Activated CD4-positive, alpha-beta T cell treated with anti-CD3 and anti-CD28 coated beads, Interleukin-2, amount 10 ng/mL, durations not matched to agents 7 days and 5 days (primary cell): Measurements from ENCODE around the gene PPP4R1. TPM values are rescaled to one million over a fixed set of nuclear protein-coding genes. Genes with fewer than 3 reads are reported as not detected.

ENCODE experiments used
- CTCF ChIA-PET: fragments of 350-600 bp; sonication (Branson Sonifier 250); formaldehyde crosslinking; loops from one replicate; lab custom pipeline; 2021; ENCODE audit warnings: antibody characterized with exemption; lab: Charles Lee
- POLR2A ChIA-PET: fragments of 350-600 bp; sonication (Branson Sonifier 250); formaldehyde crosslinking; loops from one replicate; lab custom pipeline; 2021; ENCODE audit warnings: antibody characterized with exemption; lab: Charles Lee
- DNase-seq: peaks from one replicate; pipeline ENCODE4 v3.0.0-alpha.2; 2020
- H3K27ac Mint-ChIP-seq: one replicate; pipeline ENCODE4 v1.8.0; 2021; ENCODE audit warnings: mild to moderate bottlenecking, moderate library complexity, mixed read lengths
- H3K27me3 Mint-ChIP-seq: one replicate; pipeline ENCODE4 v1.8.0; 2021; ENCODE audit warnings: mixed read lengths
- H3K36me3 Mint-ChIP-seq: one replicate; pipeline ENCODE4 v1.8.0; 2021; ENCODE audit warnings: low read depth, mixed read lengths
- H3K4me1 Mint-ChIP-seq: one replicate; pipeline ENCODE4 v1.8.0; 2021; ENCODE audit warnings: mixed read lengths
- H3K4me3 Mint-ChIP-seq: one replicate; pipeline ENCODE4 v1.8.0; 2021; ENCODE audit warnings: mild to moderate bottlenecking, moderate library complexity, mixed read lengths
- H3K9me3 Mint-ChIP-seq: one replicate; pipeline ENCODE4 v1.8.0; 2021; ENCODE audit warnings: mixed read lengths
- total RNA-seq, 2 experiments: library from RNA; stranded (reverse); gene quantifications; one replicate each; pipeline ENCODE4 v1.2.3, GENCODE V29; 2021

PPP4R1 gene
- total RNA-seq, 2 experiments from 2014 or later = 48.4 to 49.7 TPM

DNA sequence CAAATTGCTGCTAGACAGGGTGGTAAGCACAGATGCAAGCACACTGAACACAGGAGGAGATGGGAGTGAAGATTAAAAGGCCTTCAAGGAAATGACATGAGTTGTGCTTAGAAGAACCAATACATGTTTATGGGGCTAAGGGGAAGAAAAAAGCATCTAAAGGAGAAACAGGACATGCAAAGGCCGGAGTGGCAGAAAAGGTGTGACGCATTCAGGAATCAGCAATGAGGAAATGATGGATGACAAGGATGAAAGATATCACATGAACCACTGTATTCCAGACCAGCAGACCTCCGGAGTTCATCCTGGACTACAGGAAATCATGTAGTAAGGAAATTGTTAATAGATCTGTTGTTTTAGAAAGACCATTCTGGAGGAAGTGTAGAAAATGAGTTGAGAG lies 42.8 kb downstream of the PPP4R1 start:
- H3K36me3 Mint-ChIP-seq = peaks cover 25% of the 10 kb centered on the region
- no peak overlapping the region for H3K4me3 Mint-ChIP-seq
- CTCF ChIA-PET = interaction anchor here (1.5 kb wide), 1 partner anchor 9 kb away, joined by 3 read pairs; no protein-coding TSS in a partner anchor
- POLR2A ChIA-PET = no interaction called here
- peaks cover 4% of the 10 kb centered on the region for H3K4me1 Mint-ChIP-seq
- no peaks in the 10 kb centered on the region for H3K27me3 Mint-ChIP-seq
- H3K9me3 Mint-ChIP-seq = no peaks in the 10 kb centered on the region
- no peak for DNase-seq
- no peak overlapping the region for H3K27ac Mint-ChIP-seq

DNA sequence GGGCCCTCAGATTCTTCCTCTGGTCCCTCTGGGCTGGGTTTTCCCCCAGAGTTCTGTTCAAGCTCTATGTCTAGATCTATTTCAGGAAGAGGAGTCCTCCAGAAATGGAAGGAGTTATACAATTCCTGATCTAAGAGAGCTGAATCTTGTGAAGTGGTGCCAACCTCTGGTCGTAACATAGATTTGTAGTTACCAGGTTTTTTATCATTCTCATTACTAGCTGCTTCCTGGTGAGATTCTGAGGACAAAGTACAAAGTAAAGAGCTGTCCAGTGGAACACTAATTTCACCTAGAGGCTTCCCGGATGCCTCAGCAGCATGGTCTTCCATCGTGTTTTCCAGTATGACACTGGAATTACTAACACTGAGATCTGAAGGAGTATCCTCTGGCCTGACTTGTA lies 44.1 kb downstream of the PPP4R1 start:
- POLR2A ChIA-PET = no interaction called here
- H3K36me3 Mint-ChIP-seq = peaks cover 24% of the 10 kb centered on the region
- H3K9me3 Mint-ChIP-seq = no peaks in the 10 kb centered on the region
- H3K27me3 Mint-ChIP-seq = no peaks in the 10 kb centered on the region
- no peak overlapping the region for H3K4me3 Mint-ChIP-seq
- no peak for DNase-seq
- CTCF ChIA-PET = no interaction called here
- H3K27ac Mint-ChIP-seq = no peak overlapping the region
- H3K4me1 Mint-ChIP-seq = peaks cover 4% of the 10 kb centered on the region

- no peaks in the 10 kb centered on the region for H3K27me3 Mint-ChIP-seq
- peaks cover 4% of the 10 kb centered on the region for H3K4me1 Mint-ChIP-seq
- peaks cover 21% of the 10 kb centered on the region for H3K36me3 Mint-ChIP-seq
- no peak overlapping the region for H3K4me3 Mint-ChIP-seq
- ChIA-PET POLR2A (interaction anchor here (0.6 kb wide), 1 partner anchor 317 kb away, joined by 3 read pairs; no protein-coding TSS in a partner anchor), CTCF (interaction anchor here (0.6 to 0.7 kb wide), 3 partner anchors 11 to 77 kb away, joined by 3 to 6 read pairs (median 4); no protein-coding TSS in a partner anchor)
- no peak for DNase-seq
- H3K27ac Mint-ChIP-seq = no peak overlapping the region
- no peaks in the 10 kb centered on the region for H3K9me3 Mint-ChIP-seq
Observed at GRCh38 chr18:9569178-9569577, 45.2 kb downstream of the PPP4R1 start.

DNA sequence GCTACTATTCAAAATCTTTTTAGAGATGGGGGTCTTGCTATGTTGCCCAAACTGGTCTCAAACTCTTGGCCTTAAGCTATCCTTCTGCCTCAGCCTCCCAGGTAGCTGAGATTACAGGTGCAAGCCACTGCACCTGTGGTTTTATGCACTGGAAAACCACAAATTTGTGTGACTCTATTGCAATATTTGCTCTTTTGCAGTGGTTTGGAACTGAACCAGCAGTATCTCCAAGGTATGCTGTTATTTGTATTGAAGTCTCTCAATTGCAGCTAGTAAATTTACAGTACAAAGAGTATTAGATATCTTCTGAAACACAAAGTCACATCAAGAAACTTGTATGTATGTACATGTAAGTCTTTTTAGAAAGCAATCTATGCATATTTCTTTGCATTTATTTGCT lies 46.2 kb downstream of the PPP4R1 start:
- no peaks in the 10 kb centered on the region for H3K27me3 Mint-ChIP-seq
- peaks cover 4% of the 10 kb centered on the region for H3K4me1 Mint-ChIP-seq
- H3K27ac Mint-ChIP-seq = no peak overlapping the region
- CTCF ChIA-PET = interaction anchor here (1.0 kb wide), 1 partner anchor 498 kb away, joined by 3 read pairs; no protein-coding TSS in a partner anchor
- no peak for DNase-seq
- peaks cover 21% of the 10 kb centered on the region for H3K36me3 Mint-ChIP-seq
- no peaks in the 10 kb centered on the region for H3K9me3 Mint-ChIP-seq
- H3K4me3 Mint-ChIP-seq = no peak overlapping the region
- POLR2A ChIA-PET = no interaction called here

GRCh38 chr18:9565407-9565806 lies 49.0 kb downstream of the PPP4R1 start:
- POLR2A ChIA-PET = no interaction called here
- Mint-ChIP-seq H3K27ac (no peak overlapping the region), H3K27me3 (no peaks in the 10 kb centered on the region), H3K4me3 (no peak overlapping the region), H3K36me3 (peaks cover 30% of the 10 kb centered on the region), H3K9me3 (no peaks in the 10 kb centered on the region), H3K4me1 (peaks cover 3% of the 10 kb centered on the region)
- CTCF ChIA-PET = no interaction called here
- DNase-seq = no peak

GRCh38 chr18:9563331-9563730 lies 51.0 kb downstream of the PPP4R1 start:
- H3K9me3 Mint-ChIP-seq = no peaks in the 10 kb centered on the region
- POLR2A ChIA-PET = no interaction called here
- CTCF ChIA-PET = interaction anchor here (3.1 kb wide), 1 partner anchor 11 kb away, joined by 10 read pairs; no protein-coding TSS in a partner anchor
- no peaks in the 10 kb centered on the region for H3K27me3 Mint-ChIP-seq
- H3K27ac Mint-ChIP-seq = no peak overlapping the region
- DNase-seq = no peak
- H3K4me1 Mint-ChIP-seq = peaks cover 3% of the 10 kb centered on the region
- H3K4me3 Mint-ChIP-seq = no peak overlapping the region
- peaks cover 27% of the 10 kb centered on the region for H3K36me3 Mint-ChIP-seq

- POLR2A ChIA-PET = no interaction called here
- H3K9me3 Mint-ChIP-seq = no peaks in the 10 kb centered on the region
- peaks cover 29% of the 10 kb centered on the region for H3K36me3 Mint-ChIP-seq
- DNase-seq = no peak
- no peaks in the 10 kb centered on the region for H3K27me3 Mint-ChIP-seq
- no peak overlapping the region for H3K27ac Mint-ChIP-seq
- no peak overlapping the region for H3K4me3 Mint-ChIP-seq
- CTCF ChIA-PET = interaction anchor here (0.9 to 3.1 kb wide), 3 partner anchors 9 to 35 kb away, joined by 3 to 10 read pairs (median 3); no protein-coding TSS in a partner anchor
- H3K4me1 Mint-ChIP-seq = no peaks in the 10 kb centered on the region
Observed at GRCh38 chr18:9562584-9562983, 51.8 kb downstream of the PPP4R1 start.

DNA sequence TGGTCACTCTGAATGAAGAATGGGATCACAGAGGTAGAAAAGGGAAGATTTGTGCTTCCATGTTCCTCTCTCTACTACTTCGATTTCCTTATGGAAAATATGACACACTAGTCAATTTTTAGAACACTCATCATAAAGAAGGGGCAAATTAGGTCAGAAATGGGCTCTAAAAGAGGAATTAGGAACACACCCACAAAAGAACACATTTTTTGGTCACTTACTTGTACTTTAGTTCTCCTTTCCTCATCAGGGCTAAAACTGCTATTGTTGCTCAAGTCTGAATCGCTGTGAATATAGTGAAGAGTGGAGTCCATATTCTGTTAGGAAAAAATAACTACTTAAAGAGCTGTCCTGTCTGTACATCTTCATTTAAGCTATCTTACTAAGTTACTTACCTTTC lies 52.6 kb downstream of the PPP4R1 start:
- no peak for DNase-seq
- POLR2A ChIA-PET = no interaction called here

DNA sequence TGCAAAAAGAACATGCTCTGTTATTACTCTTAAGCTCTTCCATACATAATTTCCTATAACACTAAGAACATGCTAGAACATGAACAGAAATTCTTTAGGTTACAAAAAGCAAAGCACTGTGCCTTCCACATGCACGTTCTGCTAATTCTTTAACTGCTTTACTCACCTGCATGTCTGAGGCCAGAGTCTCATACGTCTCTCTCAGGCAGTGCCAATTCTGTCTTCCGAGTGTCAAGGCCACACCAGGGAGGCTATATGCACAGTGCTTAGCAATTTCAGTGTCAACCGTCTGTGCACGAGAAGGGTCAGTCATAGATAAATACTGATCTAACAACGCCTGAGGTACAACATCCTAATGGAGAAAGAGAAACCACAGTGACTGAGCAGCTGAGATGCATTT lies 55.1 kb downstream of the PPP4R1 start:
- H3K36me3 Mint-ChIP-seq = peaks cover 36% of the 10 kb centered on the region
- no peaks in the 10 kb centered on the region for H3K27me3 Mint-ChIP-seq
- ChIA-PET CTCF (no interaction called here), POLR2A (no interaction called here)
- no peak overlapping the region for H3K4me3 Mint-ChIP-seq
- no peaks in the 10 kb centered on the region for H3K9me3 Mint-ChIP-seq
- H3K27ac Mint-ChIP-seq = no peak overlapping the region
- no peaks in the 10 kb centered on the region for H3K4me1 Mint-ChIP-seq
- no peak for DNase-seq

More for the DNA sequence above, 52.6 kb downstream of the PPP4R1 start:
- peaks cover 28% of the 10 kb centered on the region for H3K36me3 Mint-ChIP-seq
- H3K27me3 Mint-ChIP-seq = no peaks in the 10 kb centered on the region
- H3K4me3 Mint-ChIP-seq = no peak overlapping the region
- no peaks in the 10 kb centered on the region for H3K4me1 Mint-ChIP-seq
- no peaks in the 10 kb centered on the region for H3K9me3 Mint-ChIP-seq
- CTCF ChIA-PET = interaction anchor here (0.9 to 3.1 kb wide), 2 partner anchors 13 to 36 kb away, joined by 3 to 10 read pairs; no protein-coding TSS in a partner anchor
- H3K27ac Mint-ChIP-seq = no peak overlapping the region

- ChIA-PET POLR2A (no interaction called here), CTCF (no interaction called here)
- no peaks in the 10 kb centered on the region for H3K4me1 Mint-ChIP-seq
- no peak for DNase-seq
- peak overlapping the region; percentile 34 for H3K27ac Mint-ChIP-seq
- H3K4me3 Mint-ChIP-seq = no peak overlapping the region
- no peaks in the 10 kb centered on the region for H3K9me3 Mint-ChIP-seq
- H3K27me3 Mint-ChIP-seq = no peaks in the 10 kb centered on the region
- peaks cover 40% of the 10 kb centered on the region for H3K36me3 Mint-ChIP-seq
Observed at GRCh38 chr18:9558387-9559064, 55.8 kb downstream of the PPP4R1 start.

DNA sequence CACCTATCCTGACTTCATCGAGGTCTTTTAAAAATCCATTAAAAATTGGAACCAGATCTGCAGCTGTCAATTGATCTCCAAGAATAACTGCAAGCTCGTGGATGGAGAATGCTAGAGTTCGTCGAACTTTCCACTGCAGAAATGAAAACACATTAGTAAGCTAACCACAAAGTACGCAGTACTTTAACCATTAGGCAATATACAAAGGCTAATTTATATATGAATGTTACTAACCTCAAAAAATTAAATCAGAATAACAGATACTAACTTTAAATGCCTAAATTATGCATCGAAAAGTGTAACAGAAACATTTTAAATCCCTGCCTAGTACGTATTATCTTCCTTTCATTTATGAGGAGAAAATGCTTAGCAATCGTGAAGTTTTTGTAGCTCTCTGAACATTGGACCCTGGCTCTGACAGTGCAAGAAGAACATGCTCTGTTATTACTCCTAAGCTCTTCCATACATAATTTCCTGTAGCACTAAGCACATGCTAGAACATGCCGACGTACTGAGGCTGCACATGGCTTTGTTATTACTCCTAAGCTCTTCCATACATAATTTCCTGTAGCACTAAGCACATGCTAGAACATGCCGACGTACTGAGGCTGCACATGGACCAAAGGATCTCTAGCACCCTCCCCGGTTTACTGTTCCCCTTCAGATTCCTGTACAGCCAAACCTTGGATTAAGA lies 57.0 kb downstream of the PPP4R1 start:
- ChIA-PET CTCF (no interaction called here), POLR2A (no interaction called here)
- no peak for DNase-seq
- Mint-ChIP-seq H3K27ac (no peak overlapping the region), H3K9me3 (peaks cover 3% of the 10 kb centered on the region), H3K36me3 (peaks cover 43% of the 10 kb centered on the region), H3K4me1 (no peaks in the 10 kb centered on the region), H3K4me3 (no peak overlapping the region), H3K27me3 (no peaks in the 10 kb centered on the region)

DNA sequence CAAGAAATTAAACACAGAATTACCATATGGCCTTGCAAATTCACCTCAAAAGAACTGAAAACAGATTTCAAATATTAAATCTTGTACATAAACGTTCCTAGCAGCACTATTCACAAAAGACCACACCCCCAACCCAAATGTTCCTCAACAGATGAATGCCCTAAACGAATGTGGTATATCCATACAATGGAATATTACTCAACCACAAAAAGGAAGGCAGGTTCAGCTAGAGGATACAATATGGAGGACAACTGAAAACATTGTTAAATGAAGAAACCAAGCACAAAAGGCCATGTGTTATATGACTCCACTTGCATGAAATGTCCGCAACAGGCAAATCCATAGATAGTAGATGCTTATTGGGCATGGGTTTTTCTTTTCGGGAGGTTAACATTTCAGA lies 61.7 kb downstream of the PPP4R1 start:
- no peak overlapping the region for H3K27ac Mint-ChIP-seq
- H3K4me1 Mint-ChIP-seq = no peaks in the 10 kb centered on the region
- H3K27me3 Mint-ChIP-seq = no peaks in the 10 kb centered on the region
- CTCF ChIA-PET = no interaction called here
- POLR2A ChIA-PET = no interaction called here
- DNase-seq = no peak
- H3K36me3 Mint-ChIP-seq = peaks cover 44% of the 10 kb centered on the region
- H3K4me3 Mint-ChIP-seq = no peak overlapping the region
- peaks cover 3% of the 10 kb centered on the region for H3K9me3 Mint-ChIP-seq

DNA sequence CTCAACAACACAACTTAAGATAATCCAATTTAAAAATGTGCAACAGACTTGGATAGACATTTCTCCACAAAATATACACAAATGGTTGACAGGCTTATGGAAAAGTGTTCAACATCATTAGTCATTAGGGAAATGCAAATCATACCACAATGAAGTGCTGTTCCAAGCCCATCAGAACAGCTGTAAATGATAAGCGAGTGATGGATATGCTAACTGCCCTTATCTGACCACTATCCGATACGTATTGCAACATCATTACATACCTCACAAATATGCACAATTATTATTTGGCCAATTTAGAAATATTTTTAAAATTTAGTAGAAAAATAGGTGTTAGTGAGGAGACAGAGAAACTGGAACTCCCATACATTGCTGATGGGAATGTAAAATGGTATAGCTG lies 62.2 kb downstream of the PPP4R1 start:
- no peaks in the 10 kb centered on the region for H3K4me1 Mint-ChIP-seq
- POLR2A ChIA-PET = no interaction called here
- H3K36me3 Mint-ChIP-seq = peaks cover 42% of the 10 kb centered on the region
- no peaks in the 10 kb centered on the region for H3K27me3 Mint-ChIP-seq
- no peak for DNase-seq
- CTCF ChIA-PET = interaction anchor here (1.1 kb wide), 1 partner anchor 218 kb away, joined by 4 read pairs; no protein-coding TSS in a partner anchor
- no peak overlapping the region for H3K27ac Mint-ChIP-seq
- peaks cover 3% of the 10 kb centered on the region for H3K9me3 Mint-ChIP-seq
- H3K4me3 Mint-ChIP-seq = no peak overlapping the region
